Spleen (tissue), 7 donors: ENCODE data around the gene SPATS2.

Experiments used
- POLR2A ChIP-seq, 3 donors: fragments of 450-650 bp; IDR thresholded peaks; one replicate each; pipeline ENCODE4 v1.5.1; 2017; ENCODE audit warnings: antibody characterized with exemption in 3 of 3, mild to moderate bottlenecking in 1 of 3
- POLR2AphosphoS5 ChIP-seq, 3 donors: sonication (generic); formaldehyde crosslinking; IDR thresholded peaks; one replicate each; pipeline ENCODE4 v1.5.1; 2017; ENCODE audit warnings: antibody characterized with exemption in 3 of 3
- TF ChIP-seq, protein P1 (sequence below), 11 experiments: fragments of 200-600 bp in 7 of 11; fragments of 450-650 bp in 4 of 11; sonication (generic) in 4 of 11; IDR thresholded peaks in 8 of 11; conservative IDR thresholded peaks in 3 of 11; 1 replicate in 7 of 11; 2 replicates in 4 of 11; pipeline versions ENCODE4 v1.4.0 to v1.8.0; 2016 to 2021; ENCODE audit warnings: antibody characterized with exemption in 11 of 11, inconsistent platforms in 4 of 11, mild to moderate bottlenecking in 1 of 11
- donor health status: DM: no; HTN: no; CAD: no; lungs with moderate emphysema.
- donor health status: DM: no; HTN: no; CAD: no.
- donor health status: DM: no; HTN: no; CAD: no.

DNA sequence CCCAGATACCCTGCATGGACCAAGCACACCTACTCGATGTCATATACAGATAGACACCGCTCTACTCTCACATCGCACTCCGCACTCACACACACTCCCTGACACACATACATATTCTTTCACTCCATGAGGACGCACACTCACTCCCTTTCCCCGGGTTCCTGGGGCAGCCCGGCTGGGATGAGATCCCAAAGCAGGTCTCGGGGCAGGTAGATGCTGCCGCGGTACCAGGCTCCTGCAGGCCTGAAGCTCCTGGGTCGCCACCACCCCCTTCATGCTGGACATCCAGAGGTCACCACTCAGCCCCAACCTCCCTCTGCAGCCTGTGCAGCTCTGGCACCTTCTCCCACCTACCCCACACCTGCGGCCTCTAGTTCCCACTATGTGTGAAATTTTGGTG, 32.6 kb upstream of the SPATS2 start:
- TF ChIP-seq, protein P1, sequence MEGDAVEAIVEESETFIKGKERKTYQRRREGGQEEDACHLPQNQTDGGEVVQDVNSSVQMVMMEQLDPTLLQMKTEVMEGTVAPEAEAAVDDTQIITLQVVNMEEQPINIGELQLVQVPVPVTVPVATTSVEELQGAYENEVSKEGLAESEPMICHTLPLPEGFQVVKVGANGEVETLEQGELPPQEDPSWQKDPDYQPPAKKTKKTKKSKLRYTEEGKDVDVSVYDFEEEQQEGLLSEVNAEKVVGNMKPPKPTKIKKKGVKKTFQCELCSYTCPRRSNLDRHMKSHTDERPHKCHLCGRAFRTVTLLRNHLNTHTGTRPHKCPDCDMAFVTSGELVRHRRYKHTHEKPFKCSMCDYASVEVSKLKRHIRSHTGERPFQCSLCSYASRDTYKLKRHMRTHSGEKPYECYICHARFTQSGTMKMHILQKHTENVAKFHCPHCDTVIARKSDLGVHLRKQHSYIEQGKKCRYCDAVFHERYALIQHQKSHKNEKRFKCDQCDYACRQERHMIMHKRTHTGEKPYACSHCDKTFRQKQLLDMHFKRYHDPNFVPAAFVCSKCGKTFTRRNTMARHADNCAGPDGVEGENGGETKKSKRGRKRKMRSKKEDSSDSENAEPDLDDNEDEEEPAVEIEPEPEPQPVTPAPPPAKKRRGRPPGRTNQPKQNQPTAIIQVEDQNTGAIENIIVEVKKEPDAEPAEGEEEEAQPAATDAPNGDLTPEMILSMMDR (IDR thresholded peaks at IDR 0.05 in 8 of 11, conservative IDR thresholded peaks at IDR 0.05 in 3 of 11), result no peak
- TF ChIP-seq POLR2A (IDR thresholded peaks at IDR 0.05) (no peak), POLR2AphosphoS5 (IDR thresholded peaks at IDR 0.05) (no peak)
